Immature natural killer cell (primary cell): ENCODE results near the gene CNTN2. TPM values are rescaled to one million over a fixed set of nuclear protein-coding genes. Genes with fewer than 3 reads are reported as not detected.

Experiments used
- DNase-seq, 3 donors: peaks; one replicate each; pipeline ENCODE4 v3.0.0; 2022; ENCODE audit warnings: mixed read lengths in 1 of 3
- H3K27ac Mint-ChIP-seq, 6 donors: one replicate each; pipeline ENCODE4 v1.8.0; 2020; ENCODE audit warnings: mixed read lengths in 6 of 6, mild to moderate bottlenecking in 5 of 6, inconsistent platforms in 4 of 6, moderate library complexity in 3 of 6
- H3K27me3 Mint-ChIP-seq, 3 donors: one replicate each; pipeline ENCODE4 v1.8.0; 2020 to 2021; ENCODE audit warnings: low read depth in 3 of 3, mild to moderate bottlenecking in 3 of 3, mixed read lengths in 3 of 3, moderate library complexity in 3 of 3, inconsistent platforms in 1 of 3
- H3K36me3 Mint-ChIP-seq, 3 donors: one replicate each; pipeline ENCODE4 v1.8.0; 2020; ENCODE audit warnings: mixed read lengths in 3 of 3, inconsistent platforms in 2 of 3, mild to moderate bottlenecking in 2 of 3
- H3K4me1 Mint-ChIP-seq, 2 donors: one replicate each; pipeline ENCODE4 v1.8.0; 2020; ENCODE audit warnings: inconsistent platforms in 2 of 2, mild to moderate bottlenecking in 2 of 2, mixed read lengths in 2 of 2, moderate library complexity in 1 of 2
- H3K4me3 Mint-ChIP-seq, 5 donors: one replicate each; pipeline ENCODE4 v1.8.0; 2020; ENCODE audit warnings: mild to moderate bottlenecking in 5 of 5, mixed read lengths in 5 of 5, inconsistent platforms in 3 of 5, moderate library complexity in 3 of 5
- H3K9me3 Mint-ChIP-seq, 6 donors: one replicate each; pipeline ENCODE4 v1.8.0; 2020; ENCODE audit warnings: mild to moderate bottlenecking in 6 of 6, mixed read lengths in 6 of 6, inconsistent platforms in 4 of 6, moderate library complexity in 3 of 6
- polyA plus RNA-seq, 3 donors: library from polyadenylated mRNA; unstranded; fragments of 300-500 nt; fragmentation: Illumina TruSeq; gene quantifications; one replicate each; pipeline ENCODE4 v1.2.3, GENCODE V29; 2021

Gene CNTN2
- polyA plus RNA-seq, 3 donors from 2014 or later: not detected

- no peak for DNase-seq
- Mint-ChIP-seq H3K9me3 (no peaks in the 10 kb centered on the region), H3K4me1 (no peaks in the 10 kb centered on the region), H3K36me3 (no peaks in the 10 kb centered on the region), H3K4me3 (no peak overlapping the region), H3K27ac (no peak overlapping the region), H3K27me3 (peaks cover 2 to 10% (median 4%) of the 10 kb centered on the region in 3 donors)
Observed at GRCh38 chr1:205030896-205031295, 12.1 kb upstream of the CNTN2 start.

GRCh38 chr1:205032508-205032907, 10.5 kb upstream of the CNTN2 start:
- Mint-ChIP-seq H3K4me3 (no peak overlapping the region), H3K27ac (no peak overlapping the region), H3K4me1 (no peaks in the 10 kb centered on the region), H3K36me3 (no peaks in the 10 kb centered on the region), H3K27me3 (peaks cover 0 to 10% (median 2%) of the 10 kb centered on the region in 3 donors), H3K9me3 (no peaks in the 10 kb centered on the region)
- DNase-seq: no peak

DNA sequence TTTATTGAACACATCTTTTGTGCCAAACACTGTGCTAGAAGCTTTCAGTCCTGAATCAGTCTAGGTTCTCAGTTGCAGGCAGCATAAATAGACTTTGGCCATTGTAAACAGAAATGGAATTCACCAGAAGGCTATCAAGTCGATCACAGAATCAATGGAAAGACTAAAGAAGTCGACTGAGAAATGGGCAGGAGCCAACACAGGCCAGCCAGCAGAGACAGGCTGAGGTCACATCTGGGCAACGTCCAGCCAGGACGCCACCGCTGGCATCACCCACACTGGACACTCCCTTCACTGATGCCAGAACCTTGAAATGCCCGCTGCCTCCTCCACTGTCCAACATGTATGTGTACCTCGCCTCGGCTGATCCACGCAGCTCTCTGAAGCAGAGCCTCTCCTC, 5.5 kb upstream of the CNTN2 start:
- Mint-ChIP-seq H3K9me3 (no peaks in the 10 kb centered on the region), H3K4me1 (no peaks in the 10 kb centered on the region), H3K27ac (no peak overlapping the region), H3K4me3 (no peak overlapping the region), H3K36me3 (no peaks in the 10 kb centered on the region), H3K27me3 (peaks cover 0 to 11% (median 7%) of the 10 kb centered on the region in 3 donors)
- DNase-seq: no peak

DNA sequence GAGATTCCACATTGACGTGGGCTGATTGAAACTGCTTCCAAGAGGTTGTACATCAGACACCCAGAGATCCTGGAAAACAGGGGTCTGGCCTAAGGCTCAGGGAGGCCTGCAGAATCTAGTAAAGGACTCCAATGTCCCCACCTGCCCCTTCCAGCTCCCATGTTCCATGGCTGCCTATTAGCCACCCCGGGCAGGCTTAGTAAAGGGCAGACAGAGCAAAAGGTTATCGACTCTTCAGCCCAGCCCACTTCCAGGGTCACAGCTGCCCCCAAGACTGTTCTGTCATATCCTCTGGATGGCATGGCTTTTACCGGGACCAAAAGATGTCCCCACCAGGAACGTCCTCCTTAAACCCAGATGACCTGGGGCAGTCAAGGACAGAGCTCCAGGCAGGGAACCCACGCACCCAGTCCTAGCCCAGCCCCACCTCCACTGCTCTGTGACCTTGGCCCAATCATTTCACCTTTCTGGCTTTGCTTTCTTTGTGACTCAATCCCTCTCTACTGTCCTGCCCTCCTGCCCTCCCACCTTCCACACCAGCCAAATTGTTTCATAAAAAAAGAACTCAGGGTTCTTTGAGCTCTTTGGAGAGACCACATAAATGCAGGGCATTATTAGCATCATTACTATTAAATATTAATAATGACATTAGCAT, 4.8 kb upstream of the CNTN2 start:
- no peaks in the 10 kb centered on the region for H3K36me3 Mint-ChIP-seq
- H3K9me3 Mint-ChIP-seq: no peaks in the 10 kb centered on the region
- no peak overlapping the region for H3K4me3 Mint-ChIP-seq
- no peak overlapping the region for H3K27ac Mint-ChIP-seq
- no peaks in the 10 kb centered on the region for H3K4me1 Mint-ChIP-seq
- H3K27me3 Mint-ChIP-seq: peaks cover 0 to 11% (median 5%) of the 10 kb centered on the region in 3 donors
- DNase-seq: no peak

DNA sequence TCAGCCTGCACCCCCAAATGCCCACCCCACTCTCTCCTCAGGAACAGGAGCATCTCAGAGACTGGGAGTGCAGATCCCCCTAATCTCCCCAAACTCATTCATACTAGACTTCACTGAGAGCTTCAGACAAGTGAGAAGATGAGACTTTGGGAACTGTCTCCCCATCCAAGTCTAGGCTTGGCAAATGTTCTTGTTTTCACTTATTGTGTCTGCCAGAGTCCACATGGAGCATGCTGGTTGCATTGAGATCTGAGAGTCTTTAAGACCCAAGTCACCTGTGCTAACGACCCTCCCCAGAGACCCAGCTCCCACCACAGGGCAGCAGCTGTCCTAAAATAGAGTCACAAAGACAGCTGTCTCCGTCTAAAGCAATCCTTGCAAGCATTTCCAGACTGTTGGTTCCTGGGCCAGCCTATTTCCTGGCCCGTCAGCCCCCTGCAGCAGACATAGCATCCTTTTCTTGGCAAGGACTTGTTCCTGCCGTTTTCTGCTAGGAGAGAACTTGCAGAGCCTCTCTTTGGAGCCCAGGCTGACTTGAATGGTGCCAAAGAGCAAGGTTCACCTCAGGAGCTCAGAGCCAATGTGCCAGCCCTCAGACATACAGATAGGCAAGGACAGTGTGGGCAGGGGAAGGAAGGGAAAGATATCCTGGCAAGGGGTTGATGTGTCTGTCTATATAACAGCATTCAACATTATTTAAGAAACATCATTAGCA, 1.9 kb upstream of the CNTN2 start:
- peaks cover 2 to 20% (median 3%) of the 10 kb centered on the region in 3 donors for H3K27me3 Mint-ChIP-seq

GRCh38 chr1:205041998-205042910, 758 bp upstream of the CNTN2 start:
- peaks cover 2 to 23% (median 6%) of the 10 kb centered on the region in 3 donors for H3K27me3 Mint-ChIP-seq
- H3K4me3 Mint-ChIP-seq: no peak overlapping the region
- H3K36me3 Mint-ChIP-seq: no peaks in the 10 kb centered on the region

More for the DNA sequence above, 1.9 kb upstream of the CNTN2 start:
- Mint-ChIP-seq H3K9me3 (no peaks in the 10 kb centered on the region), H3K27ac (no peak overlapping the region), H3K4me3 (no peak overlapping the region), H3K4me1 (no peaks in the 10 kb centered on the region), H3K36me3 (no peaks in the 10 kb centered on the region)
- no peak for DNase-seq

DNA sequence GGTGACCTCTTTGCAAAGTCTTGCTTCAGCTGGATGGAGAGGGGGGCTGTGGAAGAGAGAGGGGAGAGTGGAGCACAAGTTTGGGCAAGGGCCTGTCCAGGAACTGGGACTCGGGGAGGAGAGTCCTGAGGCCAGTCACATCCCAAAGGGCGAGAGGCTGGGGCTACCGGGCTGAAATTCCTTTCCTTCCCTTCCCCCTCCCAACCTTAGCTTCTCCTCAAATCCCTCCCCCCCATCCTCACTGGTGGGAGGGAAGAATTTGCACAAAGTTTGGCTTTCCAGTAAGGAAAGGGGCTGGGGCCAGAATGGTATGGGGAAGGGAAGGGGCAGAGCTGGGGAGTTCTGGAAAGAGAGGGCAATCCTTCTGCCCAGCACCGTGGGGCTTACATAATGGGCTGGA, 854 bp downstream of the CNTN2 start:
- no peaks in the 10 kb centered on the region for H3K4me1 Mint-ChIP-seq
- no peak for DNase-seq
- H3K27ac Mint-ChIP-seq: no peak overlapping the region
- H3K9me3 Mint-ChIP-seq: no peaks in the 10 kb centered on the region
- H3K36me3 Mint-ChIP-seq: no peaks in the 10 kb centered on the region
- H3K27me3 Mint-ChIP-seq: peaks cover 2 to 20% (median 6%) of the 10 kb centered on the region in 3 donors
- no peak overlapping the region for H3K4me3 Mint-ChIP-seq

More at GRCh38 chr1:205041998-205042910, 758 bp upstream of the CNTN2 start:
- H3K4me1 Mint-ChIP-seq: no peaks in the 10 kb centered on the region
- no peaks in the 10 kb centered on the region for H3K9me3 Mint-ChIP-seq
- no peak for DNase-seq
- no peak overlapping the region for H3K27ac Mint-ChIP-seq

DNA sequence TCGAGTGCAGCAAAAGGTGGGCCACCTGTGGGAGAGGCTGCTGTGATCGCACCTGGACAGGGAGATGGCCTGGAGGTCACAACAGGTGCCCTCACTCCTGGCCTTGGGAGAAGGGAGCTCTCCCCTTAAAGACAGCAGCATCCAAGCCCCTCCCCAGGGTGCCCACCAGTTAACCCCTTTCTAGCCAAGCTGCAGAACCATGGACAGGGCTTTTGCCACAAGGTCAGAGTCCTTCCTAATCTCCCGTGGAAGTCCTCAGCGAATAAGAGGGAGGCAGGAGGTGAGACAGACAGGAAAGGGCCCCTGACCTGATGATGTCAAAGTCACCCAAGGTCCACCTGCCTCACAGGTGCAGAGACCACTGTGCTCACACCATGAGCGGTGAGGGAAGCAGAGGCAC, 1.7 kb downstream of the CNTN2 start:
- no peaks in the 10 kb centered on the region for H3K9me3 Mint-ChIP-seq
- peaks cover 2 to 25% (median 6%) of the 10 kb centered on the region in 3 donors for H3K27me3 Mint-ChIP-seq
- H3K4me3 Mint-ChIP-seq: no peak overlapping the region
- no peak for DNase-seq
- H3K4me1 Mint-ChIP-seq: no peaks in the 10 kb centered on the region
- H3K27ac Mint-ChIP-seq: no peak overlapping the region
- H3K36me3 Mint-ChIP-seq: no peaks in the 10 kb centered on the region

- Mint-ChIP-seq H3K9me3 (no peaks in the 10 kb centered on the region), H3K4me1 (no peaks in the 10 kb centered on the region), H3K27ac (no peak overlapping the region), H3K27me3 (peaks cover 2 to 25% (median 6%) of the 10 kb centered on the region in 3 donors), H3K4me3 (no peak overlapping the region), H3K36me3 (no peaks in the 10 kb centered on the region)
- DNase-seq: no peak
Observed at GRCh38 chr1:205045146-205045545, 2.1 kb downstream of the CNTN2 start.

DNA sequence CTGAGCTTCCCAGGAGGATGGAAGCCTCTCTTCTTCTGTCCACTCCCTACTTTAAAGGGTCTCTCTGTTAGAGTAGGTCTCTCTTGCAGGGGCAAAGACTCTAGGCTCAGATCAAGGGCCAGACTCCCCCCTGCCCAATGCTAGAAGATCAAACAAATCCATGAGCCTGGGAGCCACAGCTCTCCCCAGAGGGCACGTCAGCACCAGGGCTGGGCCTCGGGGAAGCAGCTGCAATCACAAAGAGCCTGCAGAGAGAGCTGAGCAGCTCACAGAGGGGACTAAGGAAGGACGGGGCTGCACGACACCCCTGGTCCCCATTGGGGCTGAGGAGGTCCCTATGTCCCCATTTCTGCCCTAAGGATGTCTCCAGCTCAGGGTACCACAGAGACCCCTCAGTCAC, 3.9 kb downstream of the CNTN2 start:
- peaks cover 0 to 18% (median 6%) of the 10 kb centered on the region in 3 donors for H3K27me3 Mint-ChIP-seq

DNA sequence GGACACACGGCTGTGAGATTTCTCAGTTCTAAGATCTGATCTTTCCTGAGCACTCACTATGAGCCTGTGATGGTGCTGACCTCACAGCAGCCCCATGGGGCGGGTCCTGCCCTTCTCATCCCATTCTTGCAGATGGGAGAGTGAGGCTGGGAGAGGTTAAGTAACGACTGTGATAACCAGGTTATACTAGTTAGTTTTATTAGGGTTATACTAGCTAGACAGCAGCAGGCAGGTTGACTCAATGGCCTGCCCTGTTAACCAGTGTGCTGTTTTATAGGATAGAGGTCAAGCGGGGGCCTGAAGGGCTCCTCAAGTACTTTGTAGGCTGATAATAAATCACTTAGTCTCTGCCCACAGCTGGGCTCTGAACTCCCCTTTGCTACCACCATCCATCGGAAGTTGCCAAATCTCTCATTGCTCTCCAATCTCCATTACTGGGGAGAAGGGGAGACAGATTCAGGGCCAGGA, 4.8 kb downstream of the CNTN2 start:
- H3K36me3 Mint-ChIP-seq: no peaks in the 10 kb centered on the region
- no peak for DNase-seq
- no peaks in the 10 kb centered on the region for H3K9me3 Mint-ChIP-seq

More for the DNA sequence above, 3.9 kb downstream of the CNTN2 start:
- Mint-ChIP-seq H3K27ac (no peak overlapping the region), H3K4me3 (no peak overlapping the region), H3K36me3 (no peaks in the 10 kb centered on the region), H3K4me1 (no peaks in the 10 kb centered on the region), H3K9me3 (no peaks in the 10 kb centered on the region)
- no peak for DNase-seq

GRCh38 chr1:205048382-205048781, 5.4 kb downstream of the CNTN2 start:
- H3K27me3 Mint-ChIP-seq: peaks cover 0 to 18% (median 6%) of the 10 kb centered on the region in 3 donors
- no peak overlapping the region for H3K4me3 Mint-ChIP-seq
- no peak overlapping the region for H3K27ac Mint-ChIP-seq

More for the DNA sequence above, 4.8 kb downstream of the CNTN2 start:
- Mint-ChIP-seq H3K4me3 (no peak overlapping the region), H3K4me1 (no peaks in the 10 kb centered on the region), H3K27me3 (peaks cover 0 to 18% (median 6%) of the 10 kb centered on the region in 3 donors), H3K27ac (no peak overlapping the region)

DNA sequence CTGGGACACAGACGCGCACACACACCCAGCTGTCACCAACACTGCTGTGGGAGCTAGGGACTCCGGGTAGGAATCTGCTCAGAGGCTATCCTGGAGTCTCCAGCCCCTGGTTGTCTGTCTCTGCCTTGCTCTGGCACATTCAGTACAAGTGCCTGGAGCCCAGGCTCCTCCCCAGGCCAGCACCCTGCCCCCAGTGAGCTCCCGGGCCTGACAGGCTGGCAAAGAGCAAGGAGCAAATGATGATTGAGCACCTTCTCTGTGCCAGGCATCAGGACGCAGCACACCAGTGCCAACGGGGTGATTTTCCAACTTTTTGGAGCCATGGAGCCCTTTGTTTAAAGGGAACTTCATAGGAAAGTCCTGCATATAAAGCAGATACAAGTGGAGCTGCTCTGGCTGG, 6.5 kb downstream of the CNTN2 start:
- no peaks in the 10 kb centered on the region for H3K4me1 Mint-ChIP-seq
- no peaks in the 10 kb centered on the region for H3K9me3 Mint-ChIP-seq
- no peak overlapping the region for H3K4me3 Mint-ChIP-seq
- H3K27ac Mint-ChIP-seq: no peak overlapping the region
- H3K27me3 Mint-ChIP-seq: peaks cover 0 to 18% (median 6%) of the 10 kb centered on the region in 3 donors
- no peaks in the 10 kb centered on the region for H3K36me3 Mint-ChIP-seq
- no peak for DNase-seq

More at GRCh38 chr1:205048382-205048781, 5.4 kb downstream of the CNTN2 start:
- no peak for DNase-seq
- no peaks in the 10 kb centered on the region for H3K4me1 Mint-ChIP-seq
- H3K36me3 Mint-ChIP-seq: no peaks in the 10 kb centered on the region
- H3K9me3 Mint-ChIP-seq: no peaks in the 10 kb centered on the region
